WTC11 (cell line): ENCODE measurements around the gene SLC35F4.

Source experiments
- CDX4 ChIP-seq: fragments of 250-450 bp; sonication (Bioruptor Pico); IDR thresholded peaks from 2 replicates; pipeline ENCODE4 v1.9.0; 2021; ENCODE audit warnings: moderate library complexity, mild to moderate bottlenecking, inconsistent platforms, borderline replicate concordance
- CREM ChIP-seq: sonication (generic); formaldehyde crosslinking; IDR thresholded peaks from 2 replicates; pipeline ENCODE4 v1.8.1; 2022; ENCODE audit warnings: mild to moderate bottlenecking, missing genetic modification reagents, moderate library complexity
- CTCF ChIP-seq: fragments of 200-600 bp; IDR thresholded peaks from 2 replicates; pipeline ENCODE4 v1.8.0; 2022; ENCODE audit warnings: antibody characterized with exemption
- ELF4 ChIP-seq: sonication (generic); formaldehyde crosslinking; IDR thresholded peaks from 2 replicates; pipeline ENCODE4 v1.8.1; 2022; ENCODE audit warnings: low read depth, mild to moderate bottlenecking, moderate library complexity, missing genetic modification reagents
- ESRRA ChIP-seq: sonication (generic); formaldehyde crosslinking; IDR thresholded peaks from 2 replicates; pipeline ENCODE4 v1.8.1; 2022; ENCODE audit warnings: mild to moderate bottlenecking, missing genetic modification reagents, borderline replicate concordance
- MAX ChIP-seq: sonication (generic); formaldehyde crosslinking; IDR thresholded peaks from 2 replicates; pipeline ENCODE4 v1.8.0; 2022; ENCODE audit warnings: mild to moderate bottlenecking, missing genetic modification reagents
- NR2C2 ChIP-seq: sonication (generic); formaldehyde crosslinking; IDR thresholded peaks from 2 replicates; pipeline ENCODE4 v1.8.0; 2022; ENCODE audit warnings: mild to moderate bottlenecking, missing genetic modification reagents
- NR3C1 ChIP-seq: sonication (generic); formaldehyde crosslinking; conservative IDR thresholded peaks from 2 replicates; pipeline ENCODE4 v1.8.1; 2023; ENCODE audit warnings: low read depth, mild to moderate bottlenecking, missing genetic modification reagents
- RELA ChIP-seq: sonication (generic); formaldehyde crosslinking; IDR thresholded peaks from 2 replicates; pipeline ENCODE4 v1.8.1; 2022; ENCODE audit warnings: missing genetic modification reagents, mild to moderate bottlenecking, borderline replicate concordance
- SOX15 ChIP-seq: fragments of 250-450 bp; sonication (Bioruptor Pico); IDR thresholded peaks from 2 replicates; pipeline ENCODE4 v1.9.0; 2021; ENCODE audit warnings: mild to moderate bottlenecking
- STAT6 ChIP-seq: sonication (generic); formaldehyde crosslinking; conservative IDR thresholded peaks from 2 replicates; pipeline ENCODE4 v1.8.1; 2023; ENCODE audit warnings: mild to moderate bottlenecking, low read depth, missing genetic modification reagents, moderate library complexity
- TF ChIP-seq, protein P1 (sequence below): fragments of 250-450 bp; sonication (Bioruptor Pico); conservative IDR thresholded peaks from 2 replicates; pipeline ENCODE4 v1.9.0; 2021; ENCODE audit warnings: mild to moderate bottlenecking
- TF ChIP-seq, protein P2 (sequence below): sonication (generic); formaldehyde crosslinking; IDR thresholded peaks from 2 replicates; pipeline ENCODE4 v1.8.1; 2023; ENCODE audit warnings: mild to moderate bottlenecking, missing genetic modification reagents, moderate library complexity
- TF ChIP-seq, protein P3 (sequence below): sonication (generic); formaldehyde crosslinking; IDR thresholded peaks from 2 replicates; pipeline ENCODE4 v1.8.1; 2023; ENCODE audit warnings: mild to moderate bottlenecking, missing genetic modification reagents

GRCh38 chr14:57828713-57829112 lies 37.2 kb downstream of the SLC35F4 start:
- TF ChIP-seq CTCF, result no peak
- TF ChIP-seq, protein P1, sequence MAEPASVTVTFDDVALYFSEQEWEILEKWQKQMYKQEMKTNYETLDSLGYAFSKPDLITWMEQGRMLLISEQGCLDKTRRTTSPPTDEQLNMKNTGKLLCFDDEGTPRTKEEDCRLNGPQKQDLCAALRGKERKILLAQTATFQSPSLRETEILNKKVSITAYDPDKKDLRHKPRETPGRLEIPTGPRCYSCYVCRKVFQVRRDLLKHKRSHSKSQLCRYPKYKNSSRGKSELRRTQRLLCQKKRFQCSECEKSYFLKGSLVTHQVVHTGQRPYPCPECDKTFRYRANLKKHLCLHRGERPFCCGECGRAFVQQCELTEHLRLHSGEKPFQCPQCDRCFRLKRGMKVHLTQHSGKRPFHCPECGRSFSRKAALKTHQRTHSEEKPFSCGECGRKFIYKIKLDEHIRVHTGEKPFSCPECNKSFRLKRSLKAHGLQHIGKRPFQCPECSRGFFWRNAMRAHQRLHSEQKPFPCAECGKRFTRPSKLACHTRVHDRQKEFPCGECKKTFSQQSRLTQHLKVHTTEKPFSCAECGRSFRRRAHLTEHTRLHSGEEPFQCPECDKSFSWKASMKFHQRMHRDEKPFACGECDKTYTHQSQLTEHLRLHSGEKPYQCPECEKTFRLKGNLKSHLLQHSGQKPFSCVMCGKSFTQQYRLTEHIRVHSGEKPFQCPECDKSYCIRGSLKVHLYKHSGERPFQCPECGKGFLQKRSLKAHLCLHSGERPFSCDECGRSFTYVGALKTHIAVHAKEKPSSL (CRISPR knock-in tag), result no peak
- no peak for TF ChIP-seq ELF4 (CRISPR knock-in tag)
- TF ChIP-seq STAT6 (CRISPR knock-in tag), result no peak
- no peak for TF ChIP-seq RELA (CRISPR knock-in tag)
- no peak for TF ChIP-seq ESRRA (CRISPR knock-in tag)
- no peak for TF ChIP-seq CDX4 (CRISPR knock-in tag)
- TF ChIP-seq, protein P2, sequence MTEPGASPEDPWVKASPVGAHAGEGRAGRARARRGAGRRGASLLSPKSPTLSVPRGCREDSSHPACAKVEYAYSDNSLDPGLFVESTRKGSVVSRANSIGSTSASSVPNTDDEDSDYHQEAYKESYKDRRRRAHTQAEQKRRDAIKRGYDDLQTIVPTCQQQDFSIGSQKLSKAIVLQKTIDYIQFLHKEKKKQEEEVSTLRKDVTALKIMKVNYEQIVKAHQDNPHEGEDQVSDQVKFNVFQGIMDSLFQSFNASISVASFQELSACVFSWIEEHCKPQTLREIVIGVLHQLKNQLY (CRISPR knock-in tag), result no peak
- no peak for TF ChIP-seq CREM (CRISPR knock-in tag)
- no peak for TF ChIP-seq SOX15
- no peak for TF ChIP-seq MAX (CRISPR knock-in tag)
- TF ChIP-seq, protein P3, sequence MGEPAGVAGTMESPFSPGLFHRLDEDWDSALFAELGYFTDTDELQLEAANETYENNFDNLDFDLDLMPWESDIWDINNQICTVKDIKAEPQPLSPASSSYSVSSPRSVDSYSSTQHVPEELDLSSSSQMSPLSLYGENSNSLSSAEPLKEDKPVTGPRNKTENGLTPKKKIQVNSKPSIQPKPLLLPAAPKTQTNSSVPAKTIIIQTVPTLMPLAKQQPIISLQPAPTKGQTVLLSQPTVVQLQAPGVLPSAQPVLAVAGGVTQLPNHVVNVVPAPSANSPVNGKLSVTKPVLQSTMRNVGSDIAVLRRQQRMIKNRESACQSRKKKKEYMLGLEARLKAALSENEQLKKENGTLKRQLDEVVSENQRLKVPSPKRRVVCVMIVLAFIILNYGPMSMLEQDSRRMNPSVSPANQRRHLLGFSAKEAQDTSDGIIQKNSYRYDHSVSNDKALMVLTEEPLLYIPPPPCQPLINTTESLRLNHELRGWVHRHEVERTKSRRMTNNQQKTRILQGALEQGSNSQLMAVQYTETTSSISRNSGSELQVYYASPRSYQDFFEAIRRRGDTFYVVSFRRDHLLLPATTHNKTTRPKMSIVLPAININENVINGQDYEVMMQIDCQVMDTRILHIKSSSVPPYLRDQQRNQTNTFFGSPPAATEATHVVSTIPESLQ, result no peak
- no peak for TF ChIP-seq NR3C1 (CRISPR knock-in tag)
- TF ChIP-seq NR2C2 (CRISPR knock-in tag), result no peak
